GM12891 (cell line): ENCODE data around the gene URI1.

Source experiments
- PAX5 ChIP-seq: IDR thresholded peaks from 2 replicates; pipeline ENCODE4 v1.6.1; 2011; ENCODE audit warnings: low read length, moderate library complexity, mild to moderate bottlenecking; ENCODE audit not compliant: insufficient read depth, severe bottlenecking
- POLR2A ChIP-seq: IDR thresholded peaks from 2 replicates; pipeline ENCODE4 v1.6.1; 2011; ENCODE audit warnings: low read depth, low read length, control low read depth
- POLR2AphosphoS5 ChIP-seq: IDR thresholded peaks from 2 replicates; pipeline ENCODE4 v1.6.1; 2011; ENCODE audit warnings: low read depth, low read length, control low read depth

DNA sequence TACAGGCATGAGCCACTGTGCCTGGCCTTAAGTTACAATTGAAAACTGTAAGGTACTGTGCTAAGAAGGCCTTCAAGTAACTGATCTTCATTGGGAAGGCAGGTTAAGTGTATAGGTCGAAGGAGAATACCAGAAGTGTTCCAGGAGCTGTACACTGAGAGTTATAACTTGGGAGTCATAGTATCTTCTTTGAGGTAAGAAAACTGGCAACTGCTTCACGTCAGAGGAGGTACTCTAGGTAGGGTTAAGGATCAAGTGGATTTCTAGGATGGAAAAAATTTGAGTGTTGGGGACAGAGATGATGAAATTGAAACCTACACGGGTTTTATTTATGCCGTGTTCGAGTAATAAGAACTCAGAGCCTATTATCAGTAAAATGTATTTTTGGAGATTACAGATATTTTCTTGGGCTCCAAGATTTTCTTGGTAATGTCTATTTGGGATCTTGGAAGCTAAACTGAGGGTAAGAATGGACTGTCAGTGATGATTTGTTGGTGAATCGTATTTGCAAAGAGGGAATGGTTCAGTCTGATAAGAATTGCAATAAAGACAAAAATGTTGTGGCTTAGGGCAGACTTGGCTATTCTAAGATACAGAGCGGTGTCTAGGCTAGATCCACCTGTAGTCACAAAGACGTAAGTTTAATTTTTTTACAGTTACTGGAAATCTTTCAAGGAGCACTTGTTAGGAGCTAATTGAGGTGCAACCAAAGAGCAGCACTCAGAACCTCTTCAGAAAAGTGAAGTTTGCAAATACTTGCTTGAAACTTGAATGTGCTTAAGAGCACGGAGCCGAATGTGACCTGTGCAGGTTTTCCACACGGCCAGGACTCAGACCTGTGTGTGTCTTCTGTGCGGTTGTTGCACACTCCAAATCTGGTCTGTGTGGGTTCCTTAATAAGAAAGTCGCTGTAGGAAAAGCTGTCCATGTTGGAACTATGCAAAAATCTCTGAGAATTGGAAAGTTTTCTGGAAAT, 102.5 kb downstream of the URI1 start:
- TF ChIP-seq POLR2A, result no peak
- TF ChIP-seq POLR2AphosphoS5, result no peak
- no peak for TF ChIP-seq PAX5
